ENCODE data around the gene UCHL3.
"Not testable (repeated sequence)": the region's sequence is repeated elsewhere in the genome, so short reads cannot be mapped to it uniquely, and the experiment has no call there.

The UCHL3 gene

DNA sequence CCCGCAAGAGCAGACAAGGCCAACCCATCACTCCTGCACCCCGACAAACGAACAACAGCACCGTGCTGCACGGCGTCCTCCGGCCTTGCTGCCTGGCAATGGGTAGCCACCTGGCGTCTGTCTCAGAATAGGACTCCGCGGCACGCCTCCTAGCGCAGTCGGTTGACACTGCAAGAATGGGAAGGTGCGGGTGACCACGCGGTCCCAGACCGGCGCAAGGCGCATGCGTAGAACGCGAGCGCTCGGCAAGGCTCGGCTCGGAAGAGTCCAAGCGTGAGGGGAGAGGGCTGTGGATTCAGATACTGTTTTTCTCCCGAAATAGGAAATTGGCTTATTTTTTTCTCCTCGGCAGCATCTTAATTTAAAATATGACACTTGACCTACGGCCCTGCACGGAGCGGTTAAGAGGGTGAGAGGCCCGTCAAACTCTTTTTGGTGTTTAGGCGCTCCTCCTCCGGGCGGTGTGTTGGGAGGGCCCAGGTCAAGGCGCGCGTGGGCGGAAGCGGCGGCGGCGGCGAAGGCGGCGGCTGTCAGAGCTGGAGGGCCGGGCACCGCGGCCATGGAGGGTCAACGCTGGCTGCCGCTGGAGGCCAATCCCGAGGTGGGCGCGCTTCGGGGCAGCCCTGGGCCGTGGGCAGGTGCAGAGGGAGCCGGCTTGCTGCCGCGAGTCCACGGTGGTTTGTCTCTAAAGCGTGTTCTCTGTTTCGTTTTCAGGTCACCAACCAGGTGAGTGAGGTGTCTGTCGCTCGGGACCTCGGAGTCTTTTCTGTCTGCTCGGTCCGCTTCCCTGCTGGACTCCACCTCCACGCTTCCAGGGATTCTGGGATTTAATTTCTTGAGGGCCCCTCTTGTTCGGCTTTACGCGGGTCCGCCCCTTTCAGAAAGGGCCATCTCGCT is at the start of gene UCHL3:
TSS of gene UCHL3 (plus strand) at position 530 of the 897 bp plus-strand sequence. CDS start at position 560, 30 bp downstream.
- peak; percentile 49 for DNase-seq

DNA sequence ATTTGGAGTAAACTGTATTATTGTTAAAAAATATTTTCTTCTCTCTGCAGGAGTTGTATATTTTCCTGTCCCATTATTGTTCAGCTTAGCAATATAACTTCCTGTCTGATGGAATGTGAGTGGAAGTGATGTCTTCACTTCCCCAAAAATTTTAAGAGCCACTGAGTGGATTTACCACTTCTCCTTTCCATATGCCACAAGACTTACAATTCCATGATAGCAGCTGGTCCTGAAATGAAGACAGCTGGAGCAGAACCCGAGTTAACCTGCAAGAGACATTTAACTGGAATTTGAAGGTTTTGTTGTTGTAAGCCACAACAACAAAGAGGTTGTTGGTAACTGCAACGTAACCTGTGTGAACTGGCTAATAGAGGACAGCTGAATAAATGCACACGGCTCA is 44.3 kb upstream of the UCHL3 start:
- no peak for DNase-seq

DNA sequence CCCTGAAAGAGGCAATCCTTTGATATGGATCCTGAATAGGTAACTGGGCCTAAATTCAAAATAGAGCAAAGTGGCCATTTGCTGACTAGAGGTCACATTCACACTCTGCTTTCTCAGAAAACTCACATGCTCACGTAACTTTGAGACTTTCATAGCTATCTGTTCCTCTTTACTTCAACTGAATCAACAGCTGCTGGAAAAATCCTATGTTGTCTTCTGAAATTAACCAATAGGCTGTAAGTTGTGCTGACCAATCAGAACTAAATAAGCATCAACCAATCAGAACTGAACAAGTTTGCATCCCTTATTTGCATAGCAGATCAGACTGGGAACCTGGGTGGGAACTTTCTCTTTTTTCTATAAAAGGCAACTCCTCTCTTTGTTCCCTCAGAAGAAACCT is 43.6 kb upstream of the UCHL3 start:
- DNase-seq, result no peak

DNA sequence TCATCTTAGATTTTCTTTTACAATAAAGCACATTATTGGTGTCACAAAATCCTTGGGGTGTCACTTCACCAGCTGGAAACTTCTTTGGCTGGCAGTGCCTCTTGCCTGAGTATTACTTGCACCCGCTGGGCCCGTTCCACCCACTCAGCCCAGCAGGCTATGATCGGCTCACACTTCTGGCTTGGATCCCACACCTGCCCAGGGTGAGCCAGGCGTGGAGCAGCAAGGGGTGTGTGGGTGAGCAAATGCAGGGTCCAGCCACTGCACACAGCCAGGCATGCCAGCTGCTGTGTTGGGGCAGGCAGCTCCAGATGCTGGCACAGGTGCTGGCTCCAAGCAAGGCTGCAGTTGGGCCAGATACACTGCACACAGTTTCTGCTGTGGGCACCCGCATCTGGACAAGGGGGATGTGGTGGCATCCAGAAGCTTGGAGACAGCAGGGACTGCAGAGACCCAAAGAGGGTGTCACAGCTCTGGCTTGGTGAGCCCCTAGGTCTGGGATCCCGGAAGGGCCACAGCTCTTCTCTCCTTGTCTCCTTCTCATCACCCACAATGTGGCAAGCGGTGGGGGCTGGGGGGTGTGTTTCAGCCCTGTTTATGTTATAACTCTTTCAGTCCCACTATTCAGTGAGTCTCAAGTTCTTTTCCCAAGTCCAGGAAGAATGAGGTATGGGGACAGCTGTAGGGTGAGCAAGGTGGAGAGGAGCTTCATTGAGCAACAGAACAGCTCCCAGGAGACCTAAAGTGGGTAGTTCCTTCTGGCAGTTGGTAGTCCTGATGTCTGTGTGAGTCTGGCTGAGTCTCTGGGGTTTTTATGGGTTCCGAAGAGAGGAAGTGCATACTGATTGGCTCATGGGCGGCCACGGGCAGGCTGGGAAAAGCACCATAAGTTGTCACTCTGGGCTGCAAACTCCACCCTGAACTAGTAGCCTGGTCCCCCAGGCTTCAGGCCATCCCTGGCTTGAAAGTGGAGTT is 42.3 kb upstream of the UCHL3 start:
- DNase-seq, result no peak

DNA sequence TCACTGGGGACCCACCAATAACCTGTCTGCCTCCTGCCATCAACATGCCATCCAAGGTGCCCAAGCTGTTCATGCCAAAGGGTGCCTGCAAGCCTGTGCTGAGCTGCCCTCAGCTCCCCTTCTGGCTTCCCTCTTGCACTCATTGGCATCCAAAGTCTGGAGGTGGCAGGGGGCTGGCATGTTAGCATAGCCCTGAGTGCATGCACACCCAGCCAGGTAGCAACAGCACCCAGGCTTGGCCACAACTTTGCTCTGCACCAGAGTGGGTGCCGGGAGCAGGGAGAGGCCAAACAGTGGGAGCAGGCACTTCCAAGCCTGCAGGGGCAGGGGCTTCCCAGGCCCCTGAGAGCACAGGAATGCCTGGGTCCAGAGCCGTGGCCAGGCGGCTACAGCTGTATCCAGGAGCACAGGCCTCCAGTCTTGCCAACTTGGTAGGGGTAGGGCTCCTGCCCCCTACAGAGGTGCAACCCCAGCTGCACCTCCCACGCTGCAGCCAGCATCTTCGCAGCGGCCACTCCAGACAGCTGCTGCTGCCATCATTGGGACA is 41.5 kb upstream of the UCHL3 start:
- no peak for DNase-seq

DNA sequence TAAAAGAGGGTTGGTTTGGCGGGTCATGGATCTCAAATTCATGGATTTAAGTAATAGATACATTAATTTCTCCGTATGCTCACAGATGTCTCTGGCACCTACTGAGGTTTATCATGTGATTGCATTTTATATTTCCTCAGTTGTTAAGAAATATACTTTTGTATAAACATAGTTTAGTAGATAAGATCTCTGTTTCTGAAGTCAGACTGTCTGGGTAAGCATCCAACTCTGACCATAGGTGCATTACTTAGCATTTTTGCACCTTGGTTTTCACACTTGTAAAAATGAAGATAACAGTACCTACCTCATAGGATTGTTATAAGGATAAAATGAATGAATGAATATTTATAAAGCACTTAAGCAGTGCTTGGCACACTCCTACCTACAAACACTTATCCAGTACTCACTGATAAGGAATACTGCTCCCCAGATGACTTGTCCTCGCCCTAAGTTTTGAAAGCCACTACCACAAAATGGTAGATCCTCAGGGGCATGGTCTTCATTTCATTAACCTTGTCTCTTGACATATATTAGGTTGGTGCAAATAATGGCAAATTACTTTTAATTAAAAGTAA is 38.5 kb upstream of the UCHL3 start:
- no peak for DNase-seq

DNA sequence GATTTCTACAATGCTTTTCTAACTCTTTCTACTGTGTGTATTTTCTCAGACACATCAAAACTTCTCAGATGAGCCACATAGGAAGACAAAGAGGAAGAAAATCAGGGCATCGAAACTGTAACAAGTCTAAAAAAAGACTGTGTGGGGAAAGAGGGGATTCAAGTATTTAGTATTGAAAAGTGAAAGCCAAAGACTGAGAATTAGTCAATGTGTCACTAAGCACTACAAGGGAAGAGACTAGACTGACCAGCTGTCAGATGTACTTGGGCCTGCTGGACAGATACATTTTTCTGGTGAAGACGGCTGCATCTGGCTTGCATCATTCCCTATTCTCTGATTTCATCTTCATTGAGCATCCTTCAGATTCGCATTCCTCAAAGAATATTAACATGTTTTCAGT is 37.3 kb upstream of the UCHL3 start:
- DNase-seq, result no peak

DNA sequence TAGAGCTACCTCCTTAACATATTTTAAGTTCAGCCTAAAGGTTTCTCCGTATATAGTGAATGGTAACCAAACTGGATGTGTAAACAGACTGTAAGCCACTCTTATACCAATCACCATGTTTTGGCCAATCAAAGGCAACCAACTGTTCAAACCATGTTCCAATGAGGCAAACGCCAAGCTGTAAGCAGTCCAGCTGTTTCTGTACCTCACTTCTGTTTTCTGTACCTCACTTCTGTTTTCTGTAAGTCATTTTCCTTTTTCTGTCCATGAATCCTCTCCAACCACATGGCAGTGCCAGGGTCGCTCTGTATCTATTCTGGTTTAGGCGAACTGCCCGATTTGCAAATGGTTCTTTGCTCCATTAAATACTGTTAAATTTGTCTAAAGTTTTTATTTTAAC is 36.3 kb upstream of the UCHL3 start:
- DNase-seq, result no peak

DNA sequence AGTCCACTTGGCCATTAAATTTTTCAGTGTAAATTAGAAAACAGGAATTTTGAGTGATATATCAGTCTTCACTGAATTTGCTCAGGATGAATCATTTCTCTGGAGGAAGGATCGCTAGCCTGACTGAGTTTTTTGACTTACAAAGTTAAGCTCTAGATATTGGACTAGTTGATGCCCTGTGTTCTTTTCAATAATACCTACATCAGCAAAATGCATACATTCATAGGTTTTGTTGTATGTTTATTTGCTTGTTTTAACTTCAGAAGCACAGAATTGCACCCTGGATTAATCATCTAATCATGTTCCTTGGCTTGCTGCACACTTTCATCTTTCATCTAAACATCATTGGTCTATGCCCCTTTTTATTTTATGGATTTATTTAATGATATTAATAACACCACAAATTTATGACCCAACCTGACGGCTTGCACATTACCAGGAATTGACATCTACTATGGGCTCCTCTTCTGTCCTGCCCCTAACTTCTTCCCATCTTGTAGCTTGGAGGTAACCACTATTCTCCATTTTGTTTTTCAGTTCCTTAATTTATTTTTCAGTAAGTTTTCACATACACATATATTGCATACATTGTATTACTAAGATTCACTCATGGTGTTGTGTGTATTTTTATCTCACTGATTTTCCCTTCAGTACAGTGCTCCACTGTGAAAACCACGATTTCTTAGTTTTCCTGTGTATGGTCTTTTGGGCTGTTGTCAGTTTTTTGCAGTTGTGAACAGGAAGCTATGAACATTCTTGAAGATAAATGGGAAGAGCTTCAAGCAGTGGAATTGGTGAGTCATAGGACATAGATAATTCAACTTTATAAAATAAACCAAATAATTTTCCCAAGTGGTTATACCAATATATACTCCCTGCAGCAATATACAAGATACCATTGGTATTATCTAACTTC is 35.3 kb upstream of the UCHL3 start:
- no peak for DNase-seq

DNA sequence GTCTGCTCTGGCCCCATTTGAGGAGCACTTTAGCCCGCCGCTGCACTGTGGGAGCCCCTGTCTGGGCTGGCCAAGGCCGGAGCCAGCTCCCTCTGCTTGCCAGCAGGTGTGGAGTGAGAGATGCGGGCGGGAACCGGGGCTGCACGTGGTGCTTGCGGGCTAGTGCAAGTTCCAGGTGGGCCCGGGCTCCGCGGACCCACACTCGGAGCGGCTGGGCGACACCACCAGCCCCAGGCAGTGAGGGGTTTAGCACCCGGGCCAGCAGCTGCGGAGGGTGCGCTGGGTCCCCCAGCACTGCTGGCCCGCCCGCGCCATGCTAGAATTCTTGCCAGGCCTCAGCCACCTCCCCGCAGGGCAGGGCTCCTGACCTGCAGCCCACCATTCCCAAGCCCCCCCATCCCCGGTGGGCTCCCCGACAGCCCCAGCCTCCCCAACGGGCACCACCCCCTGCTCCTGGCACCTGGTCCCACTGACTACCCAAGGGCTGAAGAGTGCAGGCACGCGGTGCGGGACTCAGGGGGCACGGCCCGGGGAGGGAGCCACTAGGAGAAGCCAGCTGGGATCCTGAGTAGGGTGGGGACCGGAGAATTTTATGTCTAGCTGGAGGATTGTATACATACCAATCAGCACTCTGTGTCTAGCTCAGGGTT is 31.0 kb upstream of the UCHL3 start:
- no peak for DNase-seq

DNA sequence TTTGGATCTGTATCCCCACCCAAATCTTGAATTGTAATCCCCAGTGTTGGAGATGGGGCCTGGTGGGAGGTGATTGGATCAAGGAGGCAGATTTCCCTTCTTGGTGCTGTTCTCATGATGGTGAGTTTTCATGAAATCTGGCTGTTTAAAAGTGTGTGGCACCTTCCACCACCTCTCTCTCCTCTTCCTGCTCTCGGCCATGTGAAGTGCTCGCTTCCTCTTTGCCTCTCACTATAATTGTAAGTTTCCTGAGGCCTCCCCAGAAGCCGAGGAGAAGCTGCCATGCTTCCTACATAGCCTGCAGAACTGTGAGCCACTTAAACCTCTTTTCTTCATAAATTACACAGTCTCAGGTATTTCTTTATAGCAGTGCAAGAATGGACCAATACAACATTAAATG is 27.6 kb upstream of the UCHL3 start:
- DNase-seq, result no peak

DNA sequence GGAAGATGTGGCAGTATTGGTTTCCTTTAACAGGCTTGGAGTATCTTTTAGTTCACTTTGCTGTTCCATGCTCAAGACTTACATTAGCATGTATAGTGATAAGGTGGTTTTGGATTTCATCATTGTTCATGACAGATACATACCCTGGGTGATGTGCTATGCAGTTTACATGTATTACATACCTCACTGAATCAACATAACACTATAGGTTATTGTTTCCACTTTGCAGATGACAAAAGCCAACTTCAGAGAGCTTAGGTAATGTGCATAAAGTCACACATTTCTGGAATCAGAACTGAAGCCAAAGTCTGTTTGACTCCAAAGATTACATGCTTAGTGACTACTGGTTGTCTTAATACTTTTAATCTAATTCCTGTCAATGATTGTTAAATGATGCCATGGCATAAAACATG is 19.0 kb upstream of the UCHL3 start:
- DNase-seq, result no peak

DNA sequence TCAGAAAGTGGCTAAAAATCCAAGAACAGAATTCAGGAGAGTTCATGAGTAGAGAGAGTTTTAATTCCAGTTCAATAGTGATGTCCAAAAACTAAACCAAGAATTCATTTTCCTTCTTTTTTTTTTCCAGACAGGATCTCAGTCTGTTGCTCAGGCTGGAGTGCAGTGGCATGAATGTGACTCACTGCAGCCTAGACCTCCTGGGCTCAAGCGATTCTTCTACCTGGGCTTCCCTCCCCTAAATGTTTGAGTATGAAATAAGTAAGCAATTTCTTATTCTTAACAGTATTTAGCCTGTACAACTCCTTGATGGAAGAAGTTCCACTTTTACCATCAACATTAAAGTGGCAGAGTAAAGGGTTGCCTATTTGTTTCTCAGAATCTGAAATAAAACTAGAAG is 15.7 kb upstream of the UCHL3 start:
- DNase-seq, result no peak

DNA sequence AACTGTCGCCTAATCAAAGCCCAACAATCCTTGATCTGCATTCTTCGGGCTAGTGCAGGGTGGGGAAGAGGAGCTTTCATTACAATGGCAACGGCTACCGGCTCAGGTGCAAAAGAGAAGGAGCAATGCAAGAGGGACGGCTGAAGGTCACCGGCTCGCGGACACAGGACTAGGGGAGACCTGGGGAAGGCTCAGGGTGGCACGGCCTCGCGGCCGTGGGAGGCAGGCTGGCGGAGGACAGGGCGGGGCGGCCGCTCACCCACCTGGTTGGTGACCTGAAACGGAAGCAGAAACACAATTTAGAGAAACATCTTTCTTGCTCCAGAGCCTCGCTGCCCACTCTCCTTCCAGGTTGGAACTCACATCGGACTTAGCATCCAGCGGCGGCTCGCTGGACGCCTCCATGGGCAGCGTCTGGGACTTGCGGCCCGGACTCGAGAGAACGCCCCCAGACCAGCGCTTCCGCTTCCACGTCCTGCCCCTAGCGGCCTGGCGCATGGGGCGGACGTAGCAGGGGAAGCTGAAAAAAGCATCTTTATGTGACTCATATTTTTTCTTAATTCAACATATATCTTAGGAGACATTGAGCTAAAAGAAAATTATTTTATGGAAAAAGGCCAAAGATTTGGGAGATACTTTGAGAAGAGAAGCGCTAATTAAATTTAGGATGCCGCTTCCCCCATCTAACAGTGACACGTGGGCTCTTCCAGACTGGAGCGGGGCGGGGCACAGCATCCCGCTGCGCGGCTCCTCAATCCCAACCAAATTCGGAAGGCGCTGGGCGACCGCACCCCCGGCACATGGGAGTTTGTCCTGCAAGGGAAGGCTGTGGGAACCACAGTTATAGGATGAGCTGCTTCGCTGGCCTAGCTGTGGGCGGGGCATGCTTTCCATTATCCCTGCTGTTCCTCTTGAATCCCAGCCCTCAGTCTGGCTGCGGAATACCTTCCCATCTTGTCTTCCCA is 11.9 kb upstream of the UCHL3 start, which contains the start of gene COMMD6:
TSS of gene COMMD6 (minus strand) at position 441 of the 965 bp plus-strand sequence. CDS start at position 405, 36 bp downstream.
- peak; percentile 51 for DNase-seq

DNA sequence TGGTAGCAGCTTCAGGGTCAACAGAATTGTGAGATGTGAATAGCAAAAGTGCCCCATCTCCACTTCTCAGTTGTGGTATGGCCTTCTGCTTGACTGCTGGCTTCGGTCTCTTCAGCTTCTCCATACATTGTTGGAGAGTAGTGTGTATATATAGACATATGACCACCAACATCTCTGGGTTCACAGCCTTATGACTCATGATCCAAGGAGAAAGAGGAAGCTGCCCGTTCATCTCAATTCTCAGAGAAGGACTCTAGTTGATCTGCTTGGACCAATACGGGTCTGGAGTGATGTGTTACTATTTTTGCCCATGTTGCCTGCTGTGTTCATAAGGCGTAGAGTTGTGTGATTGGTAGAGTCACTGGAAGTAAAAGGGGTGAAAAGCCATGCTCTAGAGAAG is 8.3 kb upstream of the UCHL3 start:
- no peak for DNase-seq

DNA sequence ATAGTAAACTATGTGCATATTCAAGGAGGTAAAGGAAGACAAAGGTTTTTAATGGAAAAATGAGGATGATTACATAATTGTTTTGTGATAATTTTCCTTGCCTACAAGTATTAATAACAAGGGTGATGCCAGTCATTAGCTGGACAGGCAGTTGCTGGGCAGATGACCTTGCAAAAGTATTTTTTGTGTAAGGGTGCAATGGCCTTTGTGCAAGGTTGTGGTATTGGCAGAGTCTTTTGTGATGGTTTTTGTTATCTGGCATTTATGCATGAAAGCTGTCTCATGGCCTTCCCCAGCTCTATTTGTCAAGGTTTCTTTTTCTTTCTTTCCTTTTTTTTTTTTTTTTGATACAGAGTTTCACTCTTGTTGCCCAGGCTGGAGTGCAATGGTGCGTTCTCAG is 7.6 kb upstream of the UCHL3 start:
- DNase-seq, result no peak

DNA sequence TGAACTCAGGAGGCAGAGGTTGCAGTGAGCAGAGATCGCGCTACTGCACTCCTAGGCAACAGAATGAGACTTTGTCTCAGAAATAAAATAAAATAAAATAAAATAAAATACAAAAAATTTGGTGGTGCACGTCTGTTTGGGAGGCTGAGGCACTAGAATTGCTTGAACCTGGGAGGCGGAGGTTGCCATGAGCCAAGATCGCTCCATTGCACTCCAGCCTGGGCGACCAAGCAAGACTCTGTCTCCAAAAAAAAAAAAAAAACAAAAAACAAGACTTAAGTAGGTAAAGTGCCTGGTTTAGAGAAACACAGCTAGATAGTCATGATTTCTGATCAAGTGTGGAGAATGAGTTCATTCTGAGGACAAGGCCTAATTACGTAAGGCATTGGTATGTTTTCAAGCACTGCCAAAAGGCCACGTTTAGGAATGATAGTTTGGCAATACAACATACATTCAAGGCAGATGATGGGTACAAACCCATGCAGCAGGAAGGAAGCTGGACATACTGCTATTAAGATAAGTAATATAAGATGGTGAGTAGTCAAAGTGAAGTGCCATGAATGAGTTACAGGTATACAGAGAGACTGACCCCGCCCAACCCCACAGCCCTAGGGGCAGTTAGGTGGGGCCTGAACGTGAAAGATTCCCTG is 4.8 kb upstream of the UCHL3 start:
- no peak for DNase-seq

DNA sequence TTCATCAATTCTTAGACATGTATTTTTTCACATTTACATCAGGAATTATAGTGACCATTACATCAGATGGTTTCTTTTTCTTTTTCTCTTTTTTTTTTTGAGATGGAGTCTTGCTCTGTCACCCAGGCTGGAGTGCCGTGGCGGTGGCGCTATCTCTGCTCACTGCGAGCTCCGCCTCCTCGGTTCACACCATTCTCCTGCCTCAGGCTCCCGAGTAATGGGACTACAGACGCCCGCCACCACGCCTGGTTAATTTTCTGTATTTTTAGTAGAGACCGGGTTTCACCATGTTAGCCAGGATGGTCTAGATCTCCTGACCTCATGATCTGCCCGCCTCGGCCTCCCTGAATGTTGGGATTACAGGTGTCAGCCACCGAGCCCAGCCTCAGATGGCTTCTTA is 4.2 kb upstream of the UCHL3 start:
- DNase-seq, result not testable (repeated sequence)

DNA sequence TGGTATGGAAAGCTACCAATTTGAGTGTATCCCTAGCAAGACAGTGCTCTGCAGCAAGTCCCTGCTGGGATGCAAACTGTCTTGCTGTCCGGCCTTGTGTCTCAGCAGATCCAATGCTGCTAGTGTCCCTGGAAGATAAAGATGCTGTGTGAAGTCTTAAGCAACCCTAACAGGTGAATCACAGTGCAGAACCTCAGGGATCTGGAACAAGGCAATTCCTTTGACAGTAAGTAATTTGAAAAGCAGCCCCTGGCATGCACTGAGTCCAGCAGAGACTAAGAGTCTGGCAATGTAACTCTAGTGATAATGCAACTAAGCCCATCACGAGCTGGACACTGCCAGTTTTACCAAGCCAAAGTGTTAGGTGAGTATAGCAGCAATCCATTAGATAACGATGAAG is 1.7 kb upstream of the UCHL3 start:
- no peak for DNase-seq
